ENCODE measurements around the gene TLR3. TPM values are rescaled to one million over a fixed set of nuclear protein-coding genes. Genes with fewer than 3 reads are reported as not detected.
A peak's percentile ranks its signal among the peaks of the same experiment; 100 is the strongest.
"Not testable (repeated sequence)": the region's sequence is repeated elsewhere in the genome, so short reads cannot be mapped to it uniquely, and the experiment has no call there.

TLR3 gene
- 1.6 and 7.0 TPM in 2 replicates for total RNA-seq

GRCh38 chr4:186068581-186069348 lies at the start of gene TLR3:
TLR3 (plus strand) TSS chr4:186069156; CDS start chr4:186076620, 7,464 bp downstream.
- DNase-seq (ENCODE audit: low read depth, low spot score), result no peak

DNA sequence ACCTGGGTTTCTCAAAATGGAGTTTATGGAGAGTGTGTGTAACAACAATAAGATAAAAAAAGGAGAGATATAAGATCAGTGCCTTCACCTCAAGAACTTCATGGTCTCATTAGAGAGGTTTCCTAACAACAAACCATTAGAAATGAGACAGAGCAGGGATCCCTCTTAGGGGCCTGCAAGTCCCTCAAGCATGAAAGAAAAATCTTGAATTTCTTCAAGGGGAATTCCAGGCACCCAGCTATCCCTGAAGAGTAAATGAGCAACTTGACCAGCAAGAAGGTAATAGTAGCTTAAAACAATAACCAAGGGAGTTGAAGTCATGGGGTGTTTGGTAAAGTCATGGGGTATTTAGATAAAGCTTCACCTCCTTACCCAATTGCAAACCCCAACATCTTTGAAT lies 49.7 kb upstream of the TLR3 start:
- DNase-seq (ENCODE audit: low read depth, low spot score), result no peak

DNA sequence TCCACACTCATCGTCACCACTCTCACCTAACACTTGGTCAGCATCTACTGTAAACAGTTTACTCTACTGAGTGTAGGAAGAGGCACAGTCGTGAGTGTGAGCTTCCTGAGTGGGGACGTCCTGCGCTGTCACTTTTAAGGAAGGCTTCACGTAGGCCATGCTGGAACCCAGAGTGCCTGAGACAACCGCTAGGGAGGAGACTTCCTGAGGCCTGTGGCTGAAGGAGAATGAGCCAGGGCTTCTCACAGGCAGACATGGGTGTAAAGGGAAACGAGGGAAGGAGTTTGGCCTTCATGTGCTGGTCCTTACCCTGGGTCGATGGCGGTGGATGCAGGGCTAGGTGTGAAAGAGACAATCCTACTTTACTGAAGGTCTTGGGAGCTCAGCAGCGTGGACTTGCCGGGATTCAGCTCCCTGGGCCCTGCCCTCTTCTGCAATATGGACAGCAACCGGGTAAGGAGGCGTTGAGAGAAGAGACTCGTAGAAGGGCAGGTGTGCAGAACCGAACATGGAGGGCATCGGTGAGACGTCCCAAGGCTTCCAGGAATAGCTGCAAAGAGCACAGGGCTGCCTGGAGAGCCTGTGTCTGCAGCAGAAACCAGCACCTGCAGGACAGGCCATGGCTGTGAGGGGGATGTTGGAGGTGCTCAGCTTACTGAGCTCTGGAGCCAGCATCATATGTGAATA lies 48.7 kb upstream of the TLR3 start:
- no peak for DNase-seq (ENCODE audit: low read depth, low spot score)

GRCh38 chr4:186020793-186021407 lies 48.1 kb upstream of the TLR3 start:
- DNase-seq (ENCODE audit: low read depth, low spot score), result no peak

DNA sequence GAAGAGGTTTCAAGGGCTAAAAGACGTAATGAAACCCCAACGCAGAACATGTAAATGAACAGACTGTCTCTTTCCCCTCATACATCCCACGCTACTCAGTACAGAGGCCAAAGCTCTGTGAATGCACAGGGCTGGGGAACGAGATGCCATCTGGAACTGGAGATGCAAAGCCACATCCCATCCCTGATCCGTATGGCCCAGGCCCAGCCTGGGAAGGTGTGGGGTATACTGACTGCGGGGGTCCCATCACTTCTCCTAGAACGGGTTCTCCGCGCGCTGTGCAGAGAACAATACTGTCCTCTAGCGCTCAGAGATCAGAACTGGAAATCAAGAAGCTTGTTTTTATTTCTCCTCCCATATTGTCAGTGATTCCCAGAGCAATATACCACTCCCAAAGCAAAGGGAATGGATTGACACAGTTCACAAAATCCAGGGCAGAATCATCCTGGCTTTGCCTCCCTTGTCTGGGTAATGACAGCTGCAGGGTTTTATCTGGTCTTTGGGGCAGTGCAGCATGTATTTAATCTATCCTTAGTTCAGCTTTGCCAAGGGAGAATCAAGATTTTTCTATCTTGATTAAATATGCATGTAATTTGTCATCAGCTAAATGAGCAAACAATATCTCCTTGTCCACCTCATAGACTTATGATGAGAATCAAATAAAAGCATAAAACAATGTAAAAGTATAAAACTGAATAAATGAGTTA lies 47.3 kb upstream of the TLR3 start:
- no peak for DNase-seq (ENCODE audit: low read depth, low spot score)

DNA sequence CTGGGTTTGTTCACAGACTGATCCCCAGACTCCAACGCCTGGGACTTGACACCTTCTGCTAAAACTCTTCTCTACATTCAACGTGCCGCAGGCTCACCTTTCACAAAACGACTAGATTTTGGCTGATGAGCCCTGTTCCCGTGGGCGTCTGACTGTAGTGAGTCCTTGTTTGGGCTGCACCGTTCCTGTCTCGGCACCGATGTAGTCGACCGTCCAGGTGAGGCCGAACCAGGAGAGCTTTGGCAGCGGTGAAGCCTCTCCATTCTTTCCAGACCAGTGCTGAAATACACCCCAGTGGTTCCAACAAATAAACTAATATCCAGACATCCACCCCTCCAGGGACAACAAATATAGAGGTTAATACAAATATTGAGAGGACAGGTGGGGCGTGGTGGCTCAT lies 45.0 kb upstream of the TLR3 start:
- no peak for DNase-seq (ENCODE audit: low read depth, low spot score)

GRCh38 chr4:186024637-186025407 lies 44.1 kb upstream of the TLR3 start:
- no peak for DNase-seq (ENCODE audit: low read depth, low spot score)

- no peak for DNase-seq (ENCODE audit: low read depth, low spot score)
These were observed 43.6 kb upstream of the TLR3 start for GRCh38 chr4:186025408-186025690.

DNA sequence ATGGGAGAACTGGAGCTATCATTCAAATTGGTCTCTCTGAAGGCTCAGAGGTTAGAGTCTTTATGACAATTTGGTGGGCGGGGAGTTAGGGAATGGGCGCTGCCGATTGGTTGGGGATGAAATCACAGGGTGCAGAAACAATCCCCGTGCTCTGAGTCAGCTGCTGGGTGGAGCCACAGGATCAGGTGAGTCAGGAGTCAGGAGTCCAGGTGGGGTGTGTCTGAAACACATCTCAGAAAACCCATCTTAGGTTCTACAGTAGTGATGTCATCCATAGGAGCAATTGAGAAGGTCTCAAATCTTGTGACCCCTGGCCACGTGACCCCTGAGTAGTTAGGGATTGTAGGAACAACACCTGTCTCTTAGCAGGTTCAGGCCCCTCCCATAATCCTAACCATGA lies 41.6 kb upstream of the TLR3 start:
- no peak for DNase-seq (ENCODE audit: low read depth, low spot score)

- peak; percentile 50 for DNase-seq (ENCODE audit: low read depth, low spot score)
These were observed 39.2 kb upstream of the TLR3 start for GRCh38 chr4:186029571-186030398.

- DNase-seq (ENCODE audit: low read depth, low spot score), result no peak
These were observed 38.6 kb upstream of the TLR3 start for GRCh38 chr4:186030399-186030775.

DNA sequence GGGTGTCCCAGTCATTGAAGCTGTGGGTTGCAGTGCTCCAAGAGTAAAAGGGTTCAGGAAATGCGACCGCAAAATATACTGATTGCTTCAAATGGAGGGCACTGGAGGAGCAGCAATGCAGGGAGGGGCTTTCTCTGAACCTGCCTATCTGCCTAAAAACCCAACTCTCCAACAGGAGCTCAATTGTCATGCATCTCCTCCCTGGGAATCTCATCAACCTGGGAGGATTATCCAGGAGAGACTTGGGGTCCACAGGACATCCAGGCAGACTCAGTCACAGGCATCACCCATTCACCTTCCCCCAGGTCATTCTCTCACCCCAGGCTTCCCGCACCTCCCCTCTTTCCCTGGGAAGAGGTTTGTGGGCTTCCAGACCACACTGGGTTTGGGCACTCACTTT lies 38.2 kb upstream of the TLR3 start:
- no peak for DNase-seq (ENCODE audit: low read depth, low spot score)

DNA sequence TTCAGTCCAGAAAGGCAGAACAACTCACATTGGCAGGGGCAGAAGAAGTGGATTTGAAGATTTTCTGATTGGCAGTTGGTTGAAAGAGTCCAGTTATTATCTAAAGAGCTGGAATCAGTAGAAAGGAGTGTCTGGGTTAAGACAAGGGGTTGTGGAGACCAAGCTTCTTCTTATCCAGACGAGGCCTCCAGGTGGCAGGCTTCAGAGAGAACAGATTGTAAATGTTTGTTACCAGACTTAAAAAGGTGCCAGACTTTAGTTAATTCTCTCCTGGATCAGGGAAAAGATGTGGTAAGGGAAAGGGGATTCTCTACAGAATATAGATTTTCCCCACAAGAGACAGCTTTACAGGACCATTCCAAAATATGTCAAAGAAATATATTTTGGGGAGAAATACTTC lies 36.7 kb upstream of the TLR3 start:
- no peak for DNase-seq (ENCODE audit: low read depth, low spot score)

DNA sequence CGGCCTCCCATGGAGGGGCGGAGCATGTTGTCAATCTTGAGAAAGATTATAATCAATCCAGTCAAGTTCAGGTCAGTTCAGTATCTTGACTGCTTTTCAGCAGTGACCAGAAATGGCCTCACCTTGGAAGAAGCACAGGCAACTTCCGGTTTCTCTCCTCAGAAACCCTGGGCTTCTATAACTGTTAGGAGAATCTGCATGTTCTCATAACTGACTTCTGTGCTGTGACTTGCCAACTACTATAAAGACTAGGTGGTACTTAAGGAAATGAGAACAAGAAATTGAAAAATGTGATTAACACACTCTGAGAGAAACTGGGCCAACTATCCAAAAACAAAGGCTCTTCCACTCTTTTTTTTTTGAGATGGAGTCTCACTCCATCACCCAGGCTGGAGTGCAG lies 35.9 kb upstream of the TLR3 start:
- no peak for DNase-seq (ENCODE audit: low read depth, low spot score)

DNA sequence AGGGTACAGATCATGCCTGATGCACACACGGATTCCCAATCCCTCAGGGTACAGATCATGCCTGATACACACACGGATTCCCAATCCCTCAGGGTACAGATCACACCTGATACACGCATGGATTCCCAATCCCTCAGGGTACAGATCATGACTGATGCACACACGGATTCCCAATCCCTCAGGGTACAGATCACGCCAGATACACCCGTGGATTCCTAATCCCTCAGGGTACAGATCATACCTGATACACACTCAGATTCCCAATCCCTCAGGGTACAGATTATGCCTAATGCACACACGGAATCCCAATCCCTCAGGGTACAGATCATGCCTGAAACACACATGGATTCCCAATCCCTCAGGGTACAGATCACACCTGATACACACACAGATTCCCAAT lies 34.3 kb upstream of the TLR3 start:
- DNase-seq (ENCODE audit: low read depth, low spot score), result not testable (repeated sequence)

DNA sequence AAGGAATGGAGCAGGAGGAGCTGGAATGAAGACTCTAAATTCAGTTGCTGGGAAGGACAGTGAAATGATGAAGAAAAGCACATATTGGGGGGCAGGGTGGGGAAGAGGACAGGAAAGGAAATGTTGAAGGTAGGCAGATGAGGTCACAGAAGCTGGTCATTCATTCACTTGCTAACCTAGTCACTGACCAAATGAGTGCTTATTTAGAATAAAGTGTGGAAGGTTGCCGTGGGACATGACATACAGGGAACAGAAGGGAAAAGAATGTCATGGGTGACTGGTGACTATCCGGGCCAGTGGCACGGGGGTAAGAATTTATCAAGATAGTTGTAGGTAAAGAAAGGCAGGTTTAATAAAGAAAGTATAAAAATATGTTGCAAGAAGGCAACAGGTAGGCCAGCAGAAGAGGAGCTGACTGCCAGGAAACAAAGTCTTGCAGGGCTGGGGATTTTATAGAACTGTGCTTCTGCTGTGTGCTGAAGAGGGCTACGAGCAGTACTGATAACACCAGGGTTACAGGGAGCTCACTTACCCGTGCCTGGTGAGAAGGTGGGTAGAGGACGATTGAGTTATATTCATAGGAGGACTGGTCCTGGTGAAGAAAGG lies 31.9 kb upstream of the TLR3 start:
- DNase-seq (ENCODE audit: low read depth, low spot score), result no peak

- DNase-seq (ENCODE audit: low read depth, low spot score), result peak; percentile 50
These were observed 31.0 kb upstream of the TLR3 start for GRCh38 chr4:186037692-186038658.

DNA sequence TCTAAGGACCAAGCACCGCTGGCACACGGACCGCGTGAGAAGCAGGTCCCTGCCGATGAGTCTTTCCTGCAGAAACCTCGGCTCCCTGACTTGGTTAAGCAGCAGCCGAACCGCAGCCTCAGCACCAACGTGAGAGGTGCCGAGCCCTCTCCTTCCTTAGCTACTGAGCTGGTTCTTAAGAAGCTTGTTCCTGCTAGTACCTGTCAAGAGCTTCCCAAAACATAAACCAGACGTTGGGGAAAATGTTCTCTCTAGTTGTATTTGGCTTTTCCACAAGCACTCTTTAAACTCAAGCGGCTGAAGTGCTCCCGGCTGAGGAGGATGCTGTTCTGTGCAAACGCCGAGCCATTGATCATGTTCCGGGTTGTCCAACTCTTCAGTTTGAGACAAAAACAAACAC lies 29.3 kb upstream of the TLR3 start:
- no peak for DNase-seq (ENCODE audit: low read depth, low spot score)

GRCh38 chr4:186040316-186040715 lies 28.6 kb upstream of the TLR3 start:
- no peak for DNase-seq (ENCODE audit: low read depth, low spot score)

Measured in pulmonary artery endothelial cell (primary cell).